HUES64 (cell line): ENCODE results near the gene TGM4.

Source experiments
- H3K27ac ChIP-seq: 2 replicates; pipeline ENCODE4 v1.7.0; 2013; ENCODE audit warnings: low read depth, low read length, inconsistent platforms
- H3K27me3 ChIP-seq: 2 replicates; pipeline ENCODE4 v1.6.1; 2013; ENCODE audit warnings: mild to moderate bottlenecking, low read length; ENCODE audit not compliant: insufficient read depth
- H3K36me3 ChIP-seq: 2 replicates; pipeline ENCODE4 v1.6.1; 2013; ENCODE audit warnings: mild to moderate bottlenecking, low read length; ENCODE audit not compliant: insufficient read depth
- H3K4me1 ChIP-seq: 2 replicates; pipeline ENCODE4 v1.6.1; 2013; ENCODE audit warnings: mild to moderate bottlenecking, low read length, moderate library complexity; ENCODE audit not compliant: insufficient read depth
- H3K4me3 ChIP-seq: 2 replicates; pipeline ENCODE4 v1.5.1; 2013; ENCODE audit warnings: mild to moderate bottlenecking, low read length, moderate library complexity
- H3K9ac ChIP-seq: 2 replicates; pipeline ENCODE4 v1.6.1; 2013; ENCODE audit warnings: mild to moderate bottlenecking, low read depth, low read length
- H3K9me3 ChIP-seq: 2 replicates; pipeline ENCODE4 v1.6.1; 2013; ENCODE audit warnings: low read depth, low read length; ENCODE audit not compliant: insufficient read depth
- WGBS: fragments of 150-250, 120-280 bp; methylation state at CpG from one replicate; pipeline ENCODE4 v1.1.7; 2013; ENCODE audit warnings: missing lambda C conversion rate; 5-methylcytosine and 5-hydroxymethylcytosine counted together

TGM4 gene

DNA sequence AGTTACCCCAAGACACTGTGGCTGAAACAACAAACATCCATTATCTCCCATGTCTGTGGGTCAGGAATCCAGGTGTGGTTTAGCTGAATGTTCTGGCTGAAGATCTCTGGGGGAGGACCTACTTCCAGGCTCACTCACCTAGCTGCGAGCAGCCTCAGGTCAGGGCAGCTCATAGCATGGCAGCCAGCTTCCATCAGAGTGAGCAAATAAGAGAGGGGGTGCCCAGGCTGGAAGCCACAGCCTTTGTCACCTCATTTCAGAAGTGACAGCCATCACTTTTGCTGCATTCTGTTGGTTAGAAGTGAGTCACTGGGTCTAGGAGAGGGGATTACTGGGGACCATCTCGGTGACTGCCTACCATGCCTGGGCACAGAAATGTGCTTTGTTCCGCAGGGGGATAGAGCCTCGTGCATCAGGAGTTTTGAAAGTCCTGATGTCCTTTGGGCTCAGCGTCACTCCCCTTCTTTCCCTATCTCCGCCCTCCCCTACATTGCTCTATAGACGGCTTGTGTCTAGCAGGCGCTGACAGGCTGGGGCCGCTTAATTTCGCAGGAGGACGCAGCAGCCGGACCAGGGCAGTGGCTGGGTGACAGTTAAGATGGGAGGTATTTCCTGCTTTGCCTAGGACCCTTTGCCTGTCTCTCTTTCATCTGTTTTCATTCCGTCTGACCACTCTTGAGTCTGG, 25.4 kb downstream of the TGM4 start:
- WGBS = 84% methylated on average over 13 of the region's 13 CpGs
- no peak overlapping the region for H3K9ac ChIP-seq
- no peaks in the 10 kb centered on the region for H3K36me3 ChIP-seq
- no peaks in the 10 kb centered on the region for H3K27me3 ChIP-seq
- no peak overlapping the region for H3K4me3 ChIP-seq
- no peak overlapping the region for H3K27ac ChIP-seq
- peaks cover 10% of the 10 kb centered on the region; the same call in 1 of the 2 replicates for H3K4me1 ChIP-seq
- H3K9me3 ChIP-seq = no peaks in the 10 kb centered on the region

GRCh38 chr3:44902628-44903027, 28.2 kb downstream of the TGM4 start:
- H3K27ac ChIP-seq = no peak overlapping the region
- 92% methylated on average over 4 of the region's 4 CpGs for WGBS
- no peaks in the 10 kb centered on the region for H3K36me3 ChIP-seq
- H3K9ac ChIP-seq = no peak overlapping the region
- H3K4me1 ChIP-seq = peaks cover 10% of the 10 kb centered on the region; the same call in 1 of the 2 replicates
- H3K4me3 ChIP-seq = no peak overlapping the region
- H3K27me3 ChIP-seq = no peaks in the 10 kb centered on the region
- peaks cover 2% of the 10 kb centered on the region; the same call in 1 of the 2 replicates for H3K9me3 ChIP-seq

GRCh38 chr3:44903314-44903713, 28.9 kb downstream of the TGM4 start:
- Histone ChIP-seq H3K4me1 (peaks cover 10% of the 10 kb centered on the region; the same call in 1 of the 2 replicates), H3K4me3 (no peak overlapping the region), H3K27ac (no peak overlapping the region), H3K27me3 (no peaks in the 10 kb centered on the region), H3K36me3 (no peaks in the 10 kb centered on the region), H3K9me3 (peaks cover 2% of the 10 kb centered on the region; the same call in 1 of the 2 replicates), H3K9ac (no peak overlapping the region)
- 86% methylated on average over 2 of the region's 2 CpGs for WGBS

- Histone ChIP-seq H3K4me1 (peaks cover 9% of the 10 kb centered on the region; the same call in 1 of the 2 replicates), H3K4me3 (no peak overlapping the region), H3K9ac (no peak overlapping the region), H3K27ac (no peak overlapping the region), H3K27me3 (no peaks in the 10 kb centered on the region), H3K9me3 (peaks cover 2% of the 10 kb centered on the region; the same call in 1 of the 2 replicates), H3K36me3 (no peaks in the 10 kb centered on the region)
- 96% methylated on average over 15 of the region's 15 CpGs for WGBS
These were observed 29.3 kb downstream of the TGM4 start for GRCh38 chr3:44903751-44904150.

DNA sequence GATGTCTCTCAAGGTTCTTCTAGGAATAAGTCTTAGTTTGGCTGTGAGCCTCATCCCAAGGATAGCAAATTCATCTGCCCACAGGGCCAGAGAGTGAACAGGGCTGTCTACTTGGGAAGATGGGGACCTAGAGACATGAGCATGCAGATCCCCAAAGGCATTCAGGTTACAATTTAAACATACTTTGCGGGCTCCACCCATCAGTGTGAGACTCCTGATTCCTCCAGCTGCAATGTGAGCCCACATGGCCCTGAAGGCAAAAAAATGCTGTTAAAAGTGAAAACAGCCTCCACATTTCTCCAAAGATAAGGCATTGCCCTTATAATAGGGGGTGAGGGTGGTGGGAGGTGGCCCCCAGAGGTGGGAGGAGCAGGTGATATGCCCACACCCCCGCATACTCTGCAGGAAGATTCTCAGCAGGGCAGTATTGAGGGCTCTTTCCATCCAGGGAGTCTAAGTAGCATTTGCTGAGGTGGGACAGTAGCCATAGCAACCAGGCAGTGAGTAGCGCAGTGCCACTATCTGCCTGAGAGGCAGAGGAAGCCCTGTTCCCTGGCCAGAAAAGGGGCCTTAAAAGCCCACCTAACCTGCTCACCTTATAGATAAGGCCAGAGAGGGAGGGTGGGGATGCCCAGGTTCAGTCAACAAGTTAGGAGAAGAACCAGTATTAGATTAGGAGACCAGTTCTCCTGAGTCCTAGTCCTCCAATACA, 31.2 kb downstream of the TGM4 start:
- 67% methylated on average over 3 of the region's 3 CpGs for WGBS
- no peak overlapping the region for H3K9ac ChIP-seq
- no peak overlapping the region for H3K4me3 ChIP-seq
- no peaks in the 10 kb centered on the region; the same call in 1 of the 2 replicates for H3K4me1 ChIP-seq
- H3K36me3 ChIP-seq = no peaks in the 10 kb centered on the region
- H3K27ac ChIP-seq = no peak overlapping the region
- no peaks in the 10 kb centered on the region for H3K27me3 ChIP-seq
- peaks cover 2% of the 10 kb centered on the region; the same call in 1 of the 2 replicates for H3K9me3 ChIP-seq

DNA sequence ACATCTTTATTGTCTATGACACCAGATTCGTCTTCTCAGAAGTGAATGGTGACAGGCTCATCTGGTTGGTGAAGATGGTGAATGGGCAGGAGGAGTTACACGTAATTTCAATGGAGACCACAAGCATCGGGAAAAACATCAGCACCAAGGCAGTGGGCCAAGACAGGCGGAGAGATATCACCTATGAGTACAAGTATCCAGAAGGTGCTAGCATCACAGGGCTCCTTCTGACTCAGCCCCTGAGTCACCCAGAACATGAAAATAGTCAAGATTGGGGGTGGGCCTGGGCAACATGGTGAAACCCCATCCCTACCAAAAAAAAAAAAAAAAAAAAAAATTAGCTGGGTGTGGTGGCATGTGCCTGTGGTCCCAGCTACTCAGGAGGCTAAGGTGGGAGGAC, 32.6 kb downstream of the TGM4 start:
- Histone ChIP-seq H3K27ac (no peak overlapping the region), H3K9ac (no peak overlapping the region), H3K36me3 (no peaks in the 10 kb centered on the region), H3K9me3 (peaks cover 2% of the 10 kb centered on the region; the same call in 1 of the 2 replicates), H3K4me3 (no peak overlapping the region), H3K4me1 (no peaks in the 10 kb centered on the region; the same call in 1 of the 2 replicates), H3K27me3 (no peaks in the 10 kb centered on the region)
- WGBS = 94% methylated on average over 4 of the region's 4 CpGs

- Histone ChIP-seq H3K27ac (no peak overlapping the region), H3K36me3 (no peaks in the 10 kb centered on the region), H3K4me1 (no peaks in the 10 kb centered on the region; the same call in 1 of the 2 replicates), H3K27me3 (no peaks in the 10 kb centered on the region), H3K4me3 (no peak overlapping the region), H3K9ac (no peak overlapping the region), H3K9me3 (peaks cover 2% of the 10 kb centered on the region; the same call in 1 of the 2 replicates)
- 89% methylated on average over 4 of the region's 4 CpGs for WGBS
These were observed 33.2 kb downstream of the TGM4 start for GRCh38 chr3:44907612-44908011.

GRCh38 chr3:44909063-44909462, 34.7 kb downstream of the TGM4 start:
- Histone ChIP-seq H3K9me3 (peaks cover 2% of the 10 kb centered on the region; the same call in 1 of the 2 replicates), H3K36me3 (no peaks in the 10 kb centered on the region), H3K4me1 (no peaks in the 10 kb centered on the region; the same call in 1 of the 2 replicates), H3K4me3 (no peak overlapping the region), H3K27me3 (no peaks in the 10 kb centered on the region), H3K27ac (no peak overlapping the region), H3K9ac (no peak overlapping the region)
- WGBS = 86% methylated on average over 2 of the region's 2 CpGs

GRCh38 chr3:44910693-44911092, 36.3 kb downstream of the TGM4 start:
- Histone ChIP-seq H3K4me3 (no peak overlapping the region), H3K27ac (no peak overlapping the region), H3K9me3 (peaks cover 1% of the 10 kb centered on the region; the same call in 1 of the 2 replicates), H3K9ac (no peak overlapping the region), H3K4me1 (no peaks in the 10 kb centered on the region; the same call in 1 of the 2 replicates), H3K27me3 (no peaks in the 10 kb centered on the region), H3K36me3 (no peaks in the 10 kb centered on the region)
- 98% methylated on average over 3 of the region's 3 CpGs for WGBS

GRCh38 chr3:44913868-44914468, 39.6 kb downstream of the TGM4 start:
- H3K9ac ChIP-seq = no peak overlapping the region
- H3K9me3 ChIP-seq = no peaks in the 10 kb centered on the region
- no peaks in the 10 kb centered on the region for H3K36me3 ChIP-seq
- H3K4me1 ChIP-seq = no peaks in the 10 kb centered on the region; the same call in 1 of the 2 replicates
- WGBS = 43% methylated on average over 4 of the region's 4 CpGs
- no peaks in the 10 kb centered on the region for H3K27me3 ChIP-seq
- H3K27ac ChIP-seq = no peak overlapping the region
- no peak overlapping the region for H3K4me3 ChIP-seq

GRCh38 chr3:44914936-44915335, 40.5 kb downstream of the TGM4 start:
- Histone ChIP-seq H3K4me1 (no peaks in the 10 kb centered on the region), H3K27ac (no peak overlapping the region), H3K27me3 (no peaks in the 10 kb centered on the region), H3K9ac (no peak overlapping the region), H3K4me3 (no peak overlapping the region), H3K36me3 (no peaks in the 10 kb centered on the region), H3K9me3 (no peaks in the 10 kb centered on the region)
- WGBS = 70% methylated on average over 4 of the region's 4 CpGs
